Esophagus muscularis mucosa (tissue), 4 donors: Measurements from ENCODE around the gene PRPF6. TPM values are rescaled to one million over a fixed set of nuclear protein-coding genes. Genes with fewer than 3 reads are reported as not detected.

Source experiments
- DNase-seq: peaks from one replicate; pipeline ENCODE4 v3.0.0-alpha.2; 2017; ENCODE audit errors: extremely low spot score
- H3K27ac ChIP-seq, 4 donors: fragments of 200-600 bp; sonication (generic); replicated peaks in 1 of 4; 1 replicate in 3 of 4; 2 replicates in 1 of 4; pipeline ENCODE4 v1.5.1; 2016 to 2019; ENCODE audit warnings: mild to moderate bottlenecking in 1 of 4
- H3K27me3 ChIP-seq, 4 donors: fragments of 200-600 bp; sonication (generic); one replicate each; pipeline versions ENCODE4 v1.5.1 to v1.6.0; 2016 to 2019
- H3K36me3 ChIP-seq, 4 donors: fragments of 200-600 bp; sonication (generic); one replicate each; pipeline ENCODE4 v1.5.1; 2016 to 2019
- H3K4me1 ChIP-seq, 4 donors: fragments of 200-600 bp; sonication (generic); one replicate each; pipeline ENCODE4 v1.5.1; 2016 to 2019
- H3K4me3 ChIP-seq, 4 donors: fragments of 200-600 bp; sonication (generic); 1 replicate in 2 of 4; 2 replicates in 2 of 4; pipeline ENCODE4 v1.5.1; 2016 to 2019; ENCODE audit warnings: mild to moderate bottlenecking in 4 of 4, moderate library complexity in 1 of 4
- H3K9me3 ChIP-seq, 4 donors: fragments of 200-600 bp; sonication (generic); 1 replicate in 3 of 4; 2 replicates in 1 of 4; pipeline ENCODE4 v1.5.1; 2016 to 2019
- CTCF ChIP-seq, 3 experiments: fragments of 200-600 bp in 2 of 3; fragments of 450-650 bp in 1 of 3; sonication (generic) in 2 of 3; IDR thresholded peaks; one replicate each; pipeline ENCODE4 v1.5.1; 2017 to 2019; ENCODE audit warnings: antibody characterized with exemption in 3 of 3, mild to moderate bottlenecking in 2 of 3, moderate library complexity in 1 of 3
- EP300 ChIP-seq: sonication (generic); formaldehyde crosslinking; IDR thresholded peaks from one replicate; pipeline ENCODE4 v1.6.1; 2017; ENCODE audit warnings: antibody characterized with exemption
- POLR2A ChIP-seq: fragments of 450-650 bp; IDR thresholded peaks from one replicate; pipeline ENCODE4 v1.6.1; 2017; ENCODE audit warnings: antibody characterized with exemption, moderate library complexity, mild to moderate bottlenecking, low read depth
- POLR2AphosphoS5 ChIP-seq, 2 donors: sonication (generic); formaldehyde crosslinking; IDR thresholded peaks; one replicate each; pipeline ENCODE4 v1.6.1; 2017; ENCODE audit warnings: antibody characterized with exemption in 2 of 2
- WGBS: methylation state at CpG from one replicate; pipeline ENCODE4 v1.1.5; 2018; 5-methylcytosine and 5-hydroxymethylcytosine counted together
- intact Hi-C: fragments of 100-400 bp; cut with DNase I; formaldehyde crosslinking; loops from one replicate; pipeline ENCODE4 v1.15.1; 2023
- total RNA-seq, 4 donors: library from RNA; depleted of rRNA; stranded (reverse); fragments of >200 nt; gene quantifications; one replicate each; pipeline versions ENCODE4 v1.1.0 to v1.2.1, GENCODE V29; 2016

The PRPF6 gene
- total RNA-seq, 4 donors from 2014 or later = 46.1 to 64.9 (median 58.7) TPM

GRCh38 chr20:64071341-64072332 lies 90.7 kb downstream of the PRPF6 start:
- Histone ChIP-seq H3K27ac (no peak overlapping the region), H3K9me3 (no peaks in the 10 kb centered on the region), H3K27me3 (no peaks in the 10 kb centered on the region), H3K4me3 (no peak overlapping the region), H3K36me3 (peaks cover 6 to 51% (median 39%) of the 10 kb centered on the region in 4 donors), H3K4me1 (peaks cover 0 to 9% (median 0%) of the 10 kb centered on the region in 4 donors)
- intact Hi-C loops = no loop called here
- no peak for DNase-seq
- whole genome bisulfite sequencing = 84% methylated on average over 27 of the region's 30 CpGs
- TF ChIP-seq EP300 (no peak), POLR2A (no peak), POLR2AphosphoS5 (IDR thresholded peaks at IDR 0.05) (no peak), CTCF (IDR thresholded peaks at IDR 0.05) (no peak)

- no peak overlapping the region for H3K4me3 ChIP-seq
- DNase-seq = no peak
- no peak overlapping the region for H3K27ac ChIP-seq
- WGBS = 75% methylated on average over 3 of the region's 14 CpGs
- TF ChIP-seq CTCF (IDR thresholded peaks at IDR 0.05) (no peak), POLR2AphosphoS5 (IDR thresholded peaks at IDR 0.05) (no peak), POLR2A (no peak), EP300 (no peak)
- H3K9me3 ChIP-seq = no peaks in the 10 kb centered on the region
- intact Hi-C loops = no loop called here
- peaks cover 6 to 51% (median 39%) of the 10 kb centered on the region in 4 donors for H3K36me3 ChIP-seq
- H3K27me3 ChIP-seq = no peaks in the 10 kb centered on the region
- peaks cover 0 to 10% (median under 1%) of the 10 kb centered on the region in 4 donors for H3K4me1 ChIP-seq
These were observed 91.6 kb downstream of the PRPF6 start for GRCh38 chr20:64072498-64073063.

GRCh38 chr20:64073476-64074183 lies 92.7 kb downstream of the PRPF6 start:
- no peaks in the 10 kb centered on the region for H3K9me3 ChIP-seq
- WGBS = 91% methylated on average over 30 of the region's 37 CpGs
- TF ChIP-seq CTCF (IDR thresholded peaks at IDR 0.05) (no peak), EP300 (no peak), POLR2AphosphoS5 (IDR thresholded peaks at IDR 0.05) (no peak), POLR2A (no peak)
- no peak overlapping the region for H3K27ac ChIP-seq
- H3K4me3 ChIP-seq = no peak overlapping the region
- H3K36me3 ChIP-seq = peaks cover 6 to 51% (median 37%) of the 10 kb centered on the region in 4 donors
- no peak for DNase-seq
- peaks cover 7 to 19% (median 11%) of the 10 kb centered on the region in 4 donors for H3K4me1 ChIP-seq
- no peaks in the 10 kb centered on the region for H3K27me3 ChIP-seq
- intact Hi-C loops = no loop called here

GRCh38 chr20:64074184-64074789 lies 93.4 kb downstream of the PRPF6 start:
- H3K4me3 ChIP-seq = no peak overlapping the region
- no peaks in the 10 kb centered on the region for H3K9me3 ChIP-seq
- H3K4me1 ChIP-seq = peaks cover 14 to 26% (median 18%) of the 10 kb centered on the region in 4 donors
- WGBS = 91% methylated on average over 15 of the region's 28 CpGs
- TF ChIP-seq POLR2AphosphoS5 (IDR thresholded peaks at IDR 0.05) (no peak), POLR2A (no peak), CTCF (IDR thresholded peaks at IDR 0.05) (no peak), EP300 (no peak)
- H3K36me3 ChIP-seq = peaks cover 6 to 48% (median 37%) of the 10 kb centered on the region in 4 donors
- no peaks in the 10 kb centered on the region for H3K27me3 ChIP-seq
- no peak overlapping the region for H3K27ac ChIP-seq
- no peak for DNase-seq
- intact Hi-C loops = no loop called here
